CD8-positive, alpha-beta memory T cell (primary cell): ENCODE data around the gene ARHGEF39. TPM values are rescaled to one million over a fixed set of nuclear protein-coding genes. Genes with fewer than 3 reads are reported as not detected.
"Not testable (repeated sequence)": the region's sequence is repeated elsewhere in the genome, so short reads cannot be mapped to it uniquely, and the experiment has no call there.

Experiments
- CTCF ChIA-PET: fragments of 350-600 bp; sonication (Branson Sonifier 250); formaldehyde crosslinking; loops from one replicate; lab custom pipeline; 2021; ENCODE audit warnings: antibody characterized with exemption; lab: Charles Lee
- POLR2A ChIA-PET: fragments of 350-600 bp; sonication (Branson Sonifier 250); formaldehyde crosslinking; loops from one replicate; lab custom pipeline; 2021; ENCODE audit warnings: antibody characterized with exemption; lab: Charles Lee
- DNase-seq, 5 donors: peaks; one replicate each; pipeline versions ENCODE4 v3.0.0 to v3.0.0-alpha.2; 2020 to 2022; ENCODE audit warnings: mixed read lengths in 1 of 5
- H3K27ac ChIP-seq: one replicate; pipeline ENCODE4 v1.7.0; 2013; ENCODE audit warnings: low read depth, mild to moderate bottlenecking, low read length, moderate library complexity
- H3K27me3 ChIP-seq: 2 replicates; pipeline ENCODE4 v1.7.0; 2013; ENCODE audit warnings: low read length, mild to moderate bottlenecking; ENCODE audit not compliant: insufficient read depth, poor library complexity, severe bottlenecking
- H3K36me3 ChIP-seq: 2 replicates; pipeline ENCODE4 v1.7.0; 2013; ENCODE audit warnings: mild to moderate bottlenecking, low read length, moderate library complexity; ENCODE audit not compliant: insufficient read depth
- H3K4me1 ChIP-seq: 2 replicates; pipeline ENCODE4 v1.7.0; 2013; ENCODE audit warnings: mild to moderate bottlenecking, low read length, moderate library complexity; ENCODE audit not compliant: insufficient read depth
- H3K4me3 ChIP-seq: 2 replicates; pipeline ENCODE4 v1.7.0; 2013; ENCODE audit warnings: mild to moderate bottlenecking, low read length
- H3K9me3 ChIP-seq: 2 replicates; pipeline ENCODE4 v1.7.0; 2013; ENCODE audit warnings: mild to moderate bottlenecking, low read length
- H3K27ac Mint-ChIP-seq, 8 donors: one replicate each; pipeline ENCODE4 v1.8.0; 2020 to 2021; ENCODE audit warnings: mixed read lengths in 8 of 8, mild to moderate bottlenecking in 6 of 8, inconsistent platforms in 3 of 8, moderate library complexity in 3 of 8
- H3K27me3 Mint-ChIP-seq, 2 donors: one replicate each; pipeline ENCODE4 v1.8.0; 2020 to 2021; ENCODE audit warnings: mixed read lengths in 2 of 2, mild to moderate bottlenecking in 1 of 2, moderate library complexity in 1 of 2
- H3K36me3 Mint-ChIP-seq, 3 donors: one replicate each; pipeline ENCODE4 v1.8.0; 2020 to 2021; ENCODE audit warnings: mixed read lengths in 3 of 3, inconsistent platforms in 1 of 3, mild to moderate bottlenecking in 1 of 3
- H3K4me1 Mint-ChIP-seq, 3 donors: one replicate each; pipeline ENCODE4 v1.8.0; 2020 to 2021; ENCODE audit warnings: mixed read lengths in 3 of 3, inconsistent platforms in 1 of 3, mild to moderate bottlenecking in 1 of 3
- H3K4me3 Mint-ChIP-seq, 7 donors: one replicate each; pipeline ENCODE4 v1.8.0; 2020 to 2021; ENCODE audit warnings: mixed read lengths in 7 of 7, mild to moderate bottlenecking in 6 of 7, moderate library complexity in 4 of 7, inconsistent platforms in 2 of 7
- H3K9me3 Mint-ChIP-seq, 5 donors: one replicate each; pipeline ENCODE4 v1.8.0; 2020 to 2022; ENCODE audit warnings: mixed read lengths in 5 of 5, mild to moderate bottlenecking in 3 of 5, moderate library complexity in 2 of 5, inconsistent platforms in 1 of 5
- polyA plus RNA-seq: library from polyadenylated mRNA; unstranded; fragments of 300-500 nt; fragmentation: Illumina TruSeq; gene quantifications from one replicate; pipeline ENCODE4 v1.2.3, GENCODE V29; 2021
- total RNA-seq, 2 experiments: library from RNA; stranded (reverse); gene quantifications; one replicate each; pipeline ENCODE4 v1.2.3, GENCODE V29; 2021

The ARHGEF39 gene
- total and polyA plus RNA-seq, 3 experiments from 2014 or later = 1.2 to 10.7 (median 7.7) TPM

DNA sequence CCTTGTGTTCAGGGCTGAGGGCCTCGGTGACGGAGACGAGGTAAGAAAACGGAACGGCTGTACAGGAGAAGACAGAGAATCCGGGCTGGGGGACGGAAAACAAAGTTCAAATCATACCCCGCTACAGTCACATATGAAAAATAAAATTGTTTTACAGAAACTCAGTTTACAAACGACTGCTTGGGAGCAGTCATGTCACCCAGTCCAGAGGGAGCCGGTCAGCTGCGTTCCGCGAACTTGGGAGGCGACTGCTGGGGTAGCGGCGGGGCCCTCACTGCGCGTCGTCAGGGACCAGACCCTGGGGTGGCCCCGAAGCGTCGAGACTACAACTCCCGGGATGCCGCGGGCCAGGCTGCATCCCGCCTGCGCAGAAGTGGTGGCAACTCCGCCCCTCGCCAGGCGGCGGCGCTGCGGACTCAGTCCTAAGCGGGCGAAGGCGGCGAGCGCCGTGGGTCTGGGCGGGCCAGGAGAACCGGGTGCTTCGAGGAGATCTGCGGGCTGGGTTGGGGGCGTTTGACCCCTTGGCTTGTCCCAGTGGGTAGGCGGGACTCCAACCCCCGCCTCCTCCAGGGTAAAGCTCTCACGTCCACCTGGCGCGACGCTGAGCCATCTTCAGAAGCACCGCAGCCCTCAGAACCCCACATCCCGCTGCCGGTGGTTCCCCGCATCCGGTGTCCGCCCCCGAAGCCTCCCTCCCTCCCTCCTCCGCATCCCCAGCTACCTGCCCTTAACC lies 18.3 kb downstream of the ARHGEF39 start:
- Mint-ChIP-seq H3K27me3 (no peaks in the 10 kb centered on the region), H3K36me3 (peaks cover 0 to 26% (median 3%) of the 10 kb centered on the region in 3 donors), H3K4me1 (peaks cover 58 to 75% (median 67%) of the 10 kb centered on the region in 3 donors), H3K9me3 (no peaks in the 10 kb centered on the region), H3K27ac (peak overlapping the region; percentile 87 to 99 (median 98)), H3K4me3 (peak overlapping the region; percentile 91 to 98 (median 94))
- Histone ChIP-seq H3K9me3 (no peaks in the 10 kb centered on the region), H3K36me3 (no peaks in the 10 kb centered on the region), H3K4me3 (peak overlapping the region; percentile 93), H3K27me3 (no peaks in the 10 kb centered on the region), H3K4me1 (peaks cover 54% of the 10 kb centered on the region), H3K27ac (peak overlapping the region; percentile 85)
- POLR2A ChIA-PET = interaction anchor here (0.5 to 5.2 kb wide), 18 partner anchors 10 to 1009 kb away, joined by 3 to 53 read pairs (median 4); partner anchors contain the start of genes CCDC107, CREB3, GBA2 and RGP1
- peak; percentile 87 to 93 (median 90) for DNase-seq
- CTCF ChIA-PET = interaction anchor here (0.8 to 14.3 kb wide), 24 partner anchors 8 to 165 kb away, joined by 3 to 200 read pairs (median 8); partner anchors contain the start of genes ARHGEF39, CCDC107, CD72 and CREB3

- H3K36me3 ChIP-seq = no peaks in the 10 kb centered on the region
- Mint-ChIP-seq H3K36me3 (peaks cover under 1 to 29% (median 3%) of the 10 kb centered on the region in 3 donors), H3K9me3 (no peaks in the 10 kb centered on the region), H3K4me1 (peaks cover 55 to 74% (median 61%) of the 10 kb centered on the region in 3 donors), H3K4me3 (peak overlapping the region; percentile 91 to 98 (median 94)), H3K27me3 (no peaks in the 10 kb centered on the region), H3K27ac (peak overlapping the region; percentile 87 to 99 (median 98))
- H3K27me3 ChIP-seq = no peaks in the 10 kb centered on the region
- H3K4me1 ChIP-seq = peaks cover 49% of the 10 kb centered on the region
- no peaks in the 10 kb centered on the region for H3K9me3 ChIP-seq
- H3K27ac ChIP-seq = peak overlapping the region; percentile 85
- ChIA-PET POLR2A (interaction anchor here (0.7 to 5.2 kb wide), 11 partner anchors 11 to 990 kb away, joined by 3 to 53 read pairs (median 6); partner anchors contain the start of genes CCDC107, CREB3, RMRP and TLN1), CTCF (interaction anchor here (0.9 to 14.3 kb wide), 19 partner anchors 12 to 110 kb away, joined by 3 to 200 read pairs (median 8); partner anchors contain the start of genes ARHGEF39, CCDC107, CD72 and CREB3)
- peak in 1 of 5 donors; percentile 3 for DNase-seq
- peak overlapping the region; percentile 93 for H3K4me3 ChIP-seq
Measured at GRCh38 chr9:35646153-35646532, 18.9 kb downstream of the ARHGEF39 start.

DNA sequence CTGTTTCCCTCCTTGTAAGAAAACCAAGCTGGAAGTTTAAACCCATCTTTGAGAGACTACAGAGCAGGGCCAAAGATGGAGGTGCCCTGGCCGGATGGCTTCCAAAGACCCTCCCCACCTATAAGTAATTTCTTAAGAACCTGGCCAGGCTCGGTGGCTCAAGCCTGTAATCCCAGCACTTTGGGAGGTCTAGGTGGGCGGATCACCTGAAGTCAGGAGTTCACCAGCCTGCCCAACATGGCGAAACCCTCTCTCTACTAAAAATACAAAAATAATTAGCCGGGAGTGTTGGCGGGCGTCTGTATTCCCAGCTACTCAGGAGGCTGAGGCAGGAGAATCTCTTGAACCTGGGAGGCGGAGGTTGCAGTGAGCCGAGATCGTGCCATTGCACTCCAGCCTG lies 19.3 kb downstream of the ARHGEF39 start:
- Mint-ChIP-seq H3K4me1 (peaks cover 54 to 74% (median 57%) of the 10 kb centered on the region in 3 donors), H3K27ac (peak overlapping the region; percentile 63 to 99 (median 97)), H3K36me3 (peaks cover 3 to 31% (median 4%) of the 10 kb centered on the region in 3 donors), H3K4me3 (peak overlapping the region; percentile 91 to 98 (median 94))
- ChIA-PET CTCF (interaction anchor here (0.9 to 14.3 kb wide), 16 partner anchors 13 to 111 kb away, joined by 3 to 200 read pairs (median 10); partner anchors contain the start of genes ARHGEF39, CCDC107, CD72 and CREB3), POLR2A (interaction anchor here (0.7 to 5.2 kb wide), 8 partner anchors 11 to 990 kb away, joined by 3 to 53 read pairs (median 10); partner anchors contain the start of genes CCDC107, CREB3, RMRP and TLN1)
- H3K36me3 ChIP-seq, H3K27me3 ChIP-seq, DNase-seq, H3K27me3 Mint-ChIP-seq, H3K9me3 ChIP-seq, H3K9me3 Mint-ChIP-seq: not testable (repeated sequence)
- peak overlapping the region; percentile 93 for H3K4me3 ChIP-seq
- peaks cover 45% of the 10 kb centered on the region for H3K4me1 ChIP-seq
- peak overlapping the region; percentile 85 for H3K27ac ChIP-seq

- peak overlapping the region in 6 of 8 donors; percentile 17 to 95 (median 54) for H3K27ac Mint-ChIP-seq
- peak overlapping the region in 1 of 7 donors; percentile 51 for H3K4me3 Mint-ChIP-seq
- peaks cover 7 to 26% (median 9%) of the 10 kb centered on the region in 3 donors for H3K36me3 Mint-ChIP-seq
- Histone ChIP-seq H3K4me1 (peaks cover 46% of the 10 kb centered on the region), H3K9me3 (no peaks in the 10 kb centered on the region), H3K27me3 (no peaks in the 10 kb centered on the region), H3K4me3 (no peak overlapping the region), H3K27ac (no peak overlapping the region), H3K36me3 (no peaks in the 10 kb centered on the region)
- peaks cover 52 to 74% (median 65%) of the 10 kb centered on the region in 3 donors for H3K4me1 Mint-ChIP-seq
- no peaks in the 10 kb centered on the region for H3K27me3 Mint-ChIP-seq
- no peak for DNase-seq
- no peaks in the 10 kb centered on the region for H3K9me3 Mint-ChIP-seq
- POLR2A ChIA-PET = no interaction called here
- CTCF ChIA-PET = interaction anchor here (5.8 to 14.3 kb wide), 3 partner anchors 15 to 53 kb away, joined by 49 to 200 read pairs (median 162); partner anchors contain the start of genes CCDC107, CD72 and RMRP
Measured at GRCh38 chr9:35643046-35643445, 21.9 kb downstream of the ARHGEF39 start.

GRCh38 chr9:35641478-35641877 lies 23.5 kb downstream of the ARHGEF39 start:
- CTCF ChIA-PET = interaction anchor here (1.7 to 14.3 kb wide), 3 partner anchors 17 to 55 kb away, joined by 3 to 200 read pairs (median 162); partner anchors contain the start of genes CCDC107, CD72 and RMRP
- H3K27ac ChIP-seq, H3K4me3 Mint-ChIP-seq, DNase-seq, H3K27me3 ChIP-seq, POLR2A ChIA-PET, H3K9me3 Mint-ChIP-seq, H3K4me3 ChIP-seq, H3K36me3 ChIP-seq, H3K9me3 ChIP-seq, H3K27me3 Mint-ChIP-seq: not testable (repeated sequence)
- Mint-ChIP-seq H3K27ac (peak overlapping the region in 4 of 8 donors; percentile 15 to 79 (median 44)), H3K36me3 (peaks cover 7 to 24% (median 11%) of the 10 kb centered on the region in 3 donors), H3K4me1 (peaks cover 55 to 77% (median 70%) of the 10 kb centered on the region in 3 donors)
- peaks cover 42% of the 10 kb centered on the region for H3K4me1 ChIP-seq

- H3K27me3 Mint-ChIP-seq, H3K4me3 Mint-ChIP-seq, H3K36me3 ChIP-seq, DNase-seq, H3K4me3 ChIP-seq, H3K9me3 Mint-ChIP-seq, H3K9me3 ChIP-seq, H3K27me3 ChIP-seq, H3K27ac ChIP-seq: not testable (repeated sequence)
- H3K4me1 ChIP-seq = peaks cover 44% of the 10 kb centered on the region
- ChIA-PET POLR2A (interaction anchor here (1.4 kb wide), 1 partner anchor 21 kb away, joined by 3 read pairs; no protein-coding TSS in a partner anchor), CTCF (interaction anchor here (0.9 to 14.3 kb wide), 5 partner anchors 9 to 56 kb away, joined by 3 to 200 read pairs (median 3); partner anchors contain the start of gene CD72)
- H3K36me3 Mint-ChIP-seq = peaks cover 7 to 19% (median 11%) of the 10 kb centered on the region in 3 donors
- peak overlapping the region in 4 of 8 donors; percentile 29 to 79 (median 66) for H3K27ac Mint-ChIP-seq
- peaks cover 56 to 77% (median 70%) of the 10 kb centered on the region in 3 donors for H3K4me1 Mint-ChIP-seq
Measured at GRCh38 chr9:35640431-35640830, 24.6 kb downstream of the ARHGEF39 start.

GRCh38 chr9:35639631-35640030 lies 25.4 kb downstream of the ARHGEF39 start:
- H3K4me1 Mint-ChIP-seq = peaks cover 61 to 77% (median 70%) of the 10 kb centered on the region in 3 donors
- H3K4me1 ChIP-seq = peaks cover 39% of the 10 kb centered on the region
- CTCF ChIA-PET = interaction anchor here (0.8 to 14.3 kb wide), 7 partner anchors 8 to 57 kb away, joined by 3 to 200 read pairs (median 3); partner anchors contain the start of genes CCDC107, CD72 and RMRP
- no peaks in the 10 kb centered on the region for H3K27me3 Mint-ChIP-seq
- H3K27ac Mint-ChIP-seq = peak overlapping the region in 7 of 8 donors; percentile 62 to 98 (median 94)
- DNase-seq = no peak
- H3K36me3 Mint-ChIP-seq = peaks cover 7 to 19% (median 11%) of the 10 kb centered on the region in 3 donors
- H3K27me3 ChIP-seq = no peaks in the 10 kb centered on the region
- no peak overlapping the region for H3K4me3 ChIP-seq
- POLR2A ChIA-PET = interaction anchor here (1.3 to 2.0 kb wide), 3 partner anchors 18 to 22 kb away, joined by 3 to 8 read pairs (median 3); partner anchors contain the start of genes CCDC107 and RMRP
- peak overlapping the region in 4 of 7 donors; percentile 23 to 88 (median 28) for H3K4me3 Mint-ChIP-seq
- no peaks in the 10 kb centered on the region for H3K9me3 ChIP-seq
- no peaks in the 10 kb centered on the region for H3K36me3 ChIP-seq
- H3K27ac ChIP-seq = no peak overlapping the region
- no peaks in the 10 kb centered on the region for H3K9me3 Mint-ChIP-seq
